ENCODE data around the gene CACNA2D2. TPM values are rescaled to one million over a fixed set of nuclear protein-coding genes. Genes with fewer than 3 reads are reported as not detected.

CACNA2D2 gene
- total and polyA plus RNA-seq, 2 of the 4 experiments (the other 2 are of a cell fraction), result 0.15 TPM; not detected in 1

DNA sequence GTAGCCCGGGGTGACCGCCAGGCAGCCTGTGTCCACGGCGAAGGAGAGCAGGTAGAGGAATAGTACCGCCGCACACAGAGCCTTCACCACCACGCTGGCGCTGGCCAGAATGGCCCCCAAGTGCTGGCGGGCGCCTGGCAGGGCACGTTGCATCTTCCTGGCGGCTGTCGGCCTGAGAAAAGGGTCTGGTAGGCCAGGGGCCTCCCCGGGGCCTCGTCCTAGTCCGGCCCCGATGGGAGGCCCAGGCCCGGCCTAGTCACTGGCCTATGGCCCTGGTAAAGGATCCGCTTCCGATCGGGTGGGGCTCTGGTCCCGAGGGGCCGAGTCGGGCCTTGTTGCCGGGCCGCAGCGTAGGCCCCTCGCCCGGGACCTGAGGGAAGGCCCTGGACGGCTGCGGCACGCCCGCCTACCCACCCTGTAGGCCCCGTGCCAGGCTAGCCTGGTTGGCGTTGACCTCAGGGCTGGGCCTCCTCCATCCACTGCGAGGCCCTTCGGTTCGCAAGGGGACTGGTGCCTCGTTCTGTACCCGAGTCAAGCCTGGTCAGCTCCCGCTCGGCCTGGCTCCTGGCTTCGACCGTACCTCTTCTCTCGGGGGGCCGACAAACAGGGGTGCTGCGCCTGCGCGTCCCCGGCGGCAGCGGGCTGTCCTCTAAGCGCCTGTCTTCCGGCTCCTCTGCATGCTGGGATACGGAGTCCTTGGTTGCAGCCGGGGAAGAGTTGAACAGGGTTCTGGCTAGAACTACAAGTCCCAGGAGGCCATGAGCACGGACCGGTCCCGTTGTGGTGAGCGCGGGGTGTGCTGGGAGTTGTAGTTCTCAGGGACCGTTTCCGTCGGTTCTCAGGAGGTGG is 144.3 kb downstream of the CACNA2D2 start, which contains the start of gene TMEM115:
TMEM115 (minus strand) TSS at position 611 of the 849 bp plus-strand sequence; CDS start at position 153, 458 bp downstream.
- H4K8ac ChIP-seq (ENCODE audit: low read depth in 2 of 2, low read length in 2 of 2), result peak within 1 kb of the TSS; percentile 56 to 98
- H3K9me3 ChIP-seq (ENCODE audit: control insufficient read depth, insufficient read depth, low read length), result no peaks in the 10 kb centered on the region
- peaks cover 26% of the 10 kb centered on the region for H3K4me1 ChIP-seq (ENCODE audit: control insufficient read depth, insufficient read depth, low read length)
- intact Hi-C loops (cut with micrococcal nuclease), result no loop called here
- peaks cover 20% of the 10 kb centered on the region for H3K9me1 ChIP-seq (ENCODE audit: insufficient read depth, low read length)
- H3K18ac ChIP-seq (ENCODE audit: low read depth, low read length), result peak within 1 kb of the TSS; percentile 51; the same call in 1 of the 2 replicates
- H4K20me1 ChIP-seq (ENCODE audit: insufficient read depth, low read length), result peaks cover 45% of the 10 kb centered on the region
- peak within 1 kb of the TSS; percentile 96 for H3K23ac ChIP-seq (ENCODE audit: low read depth, low read length)
- peak within 1 kb of the TSS; percentile 97 for H2AFZ ChIP-seq (replicated peaks; ENCODE audit: low read length, poor library complexity)
- peak within 1 kb of the TSS; percentile 76 for H3K4me3 ChIP-seq (ENCODE audit: insufficient read depth, low read depth, low read length)
- DNase-seq (peak; percentile 99), ATAC-seq (ENCODE audit: low read depth) (peak; percentile 99)
- peak within 1 kb of the TSS; percentile 92 for H3K4ac ChIP-seq (ENCODE audit: low read depth, low read length)
- whole genome bisulfite sequencing, 2 experiments (ENCODE audit: extremely low coverage in 2 of 2, insufficient read length in 1 of 2), result 0% methylated on average over 29 of the region's 64 CpGs; no CpG with 5 or more reads in 1 of the 2 experiments
- peak within 1 kb of the TSS; percentile 94 for H2AK5ac ChIP-seq (ENCODE audit: low read depth, low read length)
- ChIA-PET CTCF (no interaction called here), POLR2A (ENCODE audit: unreplicated experiment) (no interaction called here)
- no peak within 1 kb of the TSS for H2BK20ac ChIP-seq (ENCODE audit: low read depth, low read length)
- H3K9ac ChIP-seq (ENCODE audit: low read depth, low read length), result peak within 1 kb of the TSS; percentile 94
- H3K36me3 ChIP-seq (ENCODE audit: control insufficient read depth, insufficient read depth, low read length), result peaks cover 32% of the 10 kb centered on the region
- H3K27ac ChIP-seq (ENCODE audit: insufficient read depth, low read length), result peak within 1 kb of the TSS; percentile 87
- TF ChIP-seq RFX5 (IDR thresholded peaks at IDR 0.05; ENCODE audit: low read depth, low read length), result no peak
- TF ChIP-seq MXI1 (IDR thresholded peaks at IDR 0.05; ENCODE audit: borderline replicate concordance, low read depth, low read length), result peak; percentile 10; the same call in 1 of the 2 replicates
- TF ChIP-seq, protein P1, sequence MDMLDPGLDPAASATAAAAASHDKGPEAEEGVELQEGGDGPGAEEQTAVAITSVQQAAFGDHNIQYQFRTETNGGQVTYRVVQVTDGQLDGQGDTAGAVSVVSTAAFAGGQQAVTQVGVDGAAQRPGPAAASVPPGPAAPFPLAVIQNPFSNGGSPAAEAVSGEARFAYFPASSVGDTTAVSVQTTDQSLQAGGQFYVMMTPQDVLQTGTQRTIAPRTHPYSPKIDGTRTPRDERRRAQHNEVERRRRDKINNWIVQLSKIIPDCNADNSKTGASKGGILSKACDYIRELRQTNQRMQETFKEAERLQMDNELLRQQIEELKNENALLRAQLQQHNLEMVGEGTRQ (IDR thresholded peaks at IDR 0.05; ENCODE audit: low read depth, low read length), result peak; percentile 68; the same call in 1 of the 2 replicates
- TF ChIP-seq POLR2A (IDR thresholded peaks at IDR 0.05; ENCODE audit: low read depth, low read length), result peak; percentile 69
- TF ChIP-seq RAD21 (IDR thresholded peaks at IDR 0.05; ENCODE audit: low read length), result no peak
- TSS peak; percentile 80 for BruUV-seq (replicated peaks)
- peak within 1 kb of the TSS; percentile 90 for H4K91ac ChIP-seq (ENCODE audit: insufficient read depth, low read depth, low read length)
- H3K56ac ChIP-seq (ENCODE audit: extremely low read depth, insufficient read depth, low read length), result peak within 1 kb of the TSS; percentile 56
- peaks cover 0 to 49% of the 10 kb centered on the region in 2 experiments; a peak in 2 of 4 replicates for H3K79me1 ChIP-seq (ENCODE audit: low read depth in 1 of 2, low read length in 2 of 2)
- dilution Hi-C loops (cut with HindIII; ENCODE audit: low sequenced_read_pairs, unreplicated experiment), result no loop called here
- H3K27me3 ChIP-seq (ENCODE audit: control insufficient read depth, insufficient read depth, low read length), result no peaks in the 10 kb centered on the region
- 0 out of 2 replicates have a peak within 1 kb of the TSS, but pooled peaks have one; percentile 10 for H2BK120ac ChIP-seq (ENCODE audit: low read depth, low read length)
- no peak within 1 kb of the TSS for H2BK15ac ChIP-seq (ENCODE audit: low read depth, low read length)
- peak within 1 kb of the TSS; percentile 94 for H3K4me2 ChIP-seq (ENCODE audit: low read depth, low read length)
- peak within 1 kb of the TSS; percentile 92 for H4K5ac ChIP-seq (ENCODE audit: low read depth, low read length)
- H2BK5ac ChIP-seq (ENCODE audit: low read depth, low read length, poor library complexity, severe bottlenecking), result peak within 1 kb of the TSS; percentile 80
- peak within 1 kb of the TSS; percentile 99 for H3K14ac ChIP-seq (replicated peaks; ENCODE audit: low read depth, low read length)
- peak within 1 kb of the TSS; percentile 99 for H2AK9ac ChIP-seq (replicated peaks; ENCODE audit: low read depth, low read length, poor library complexity)
- in situ Hi-C loops (cut with MboI; ENCODE audit: low sequenced_read_pairs), result no loop called here
